ENCODE measurements around the gene FGR. TPM values are rescaled to one million over a fixed set of nuclear protein-coding genes. Genes with fewer than 3 reads are reported as not detected.

FGR gene
- polyA plus RNA-seq, 1 of the 3 experiments (the other 2 are of a cell fraction), result not detected

DNA sequence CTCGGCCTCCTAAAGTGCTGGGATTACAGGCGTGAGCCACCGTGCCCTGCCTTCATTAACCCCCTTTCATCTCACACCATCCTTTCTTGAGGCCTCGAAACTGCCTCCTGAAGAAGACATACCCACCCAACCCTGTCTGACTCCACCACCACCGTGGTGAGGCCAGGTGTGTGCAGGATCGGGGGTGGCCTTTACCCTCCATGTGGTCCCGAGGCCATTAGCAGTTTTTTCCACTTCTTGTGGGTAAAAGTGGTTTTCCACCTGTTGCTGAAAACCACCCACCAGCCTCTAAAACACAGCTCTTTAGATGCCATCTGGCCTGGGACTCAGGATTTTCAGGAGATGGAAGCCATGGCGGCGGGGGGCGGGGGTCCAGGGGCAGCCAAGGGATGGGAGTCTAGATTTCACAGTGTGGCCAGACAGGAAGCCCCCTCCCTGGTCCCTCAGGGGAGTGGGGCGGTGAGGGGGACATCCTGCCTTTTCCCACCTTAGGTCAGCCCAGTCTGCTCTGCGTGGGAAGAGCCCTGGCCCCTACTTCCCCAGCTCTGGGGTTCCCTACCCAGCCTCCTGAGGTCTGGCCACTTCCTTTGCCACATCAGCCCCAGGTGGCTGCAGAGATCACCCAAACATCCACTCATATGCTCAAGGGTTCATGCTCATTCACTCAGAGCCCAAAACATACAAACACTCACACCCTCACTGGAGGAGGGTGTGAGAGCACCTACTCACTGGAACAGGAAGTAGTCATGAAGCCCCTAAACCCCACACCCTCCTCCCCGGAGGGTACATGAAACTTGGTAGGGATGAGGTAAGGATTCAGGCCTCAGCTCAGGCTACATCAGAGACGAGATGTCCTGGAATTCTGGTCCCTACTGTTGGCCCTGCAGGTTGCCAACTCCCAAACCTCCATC, 2.3 kb downstream of the FGR start:
- CTCF ChIA-PET, result interaction anchor here (1.0 to 1.1 kb wide), 3 partner anchors 12 to 30 kb away, joined by 3 to 4 read pairs (median 3); no protein-coding TSS in a partner anchor
- no peak overlapping the region for H3K9ac ChIP-seq
- no peaks in the 10 kb centered on the region for H4K20me1 ChIP-seq (ENCODE audit: insufficient read depth)
- no peak overlapping the region for H3K27ac ChIP-seq (ENCODE audit: low read depth in 2 of 2, low read length in 1 of 2)
- no peaks in the 10 kb centered on the region for H3K27me3 ChIP-seq (ENCODE audit: insufficient read depth)
- 74% methylated on average over 11 of the region's 14 CpGs for WGBS (ENCODE audit: low lambda C conversion rate)
- H3F3A ChIP-seq (replicated peaks; ENCODE audit: insufficient read depth), result no peaks in the 10 kb centered on the region
- no peaks in the 10 kb centered on the region for H3K9me3 ChIP-seq
- TF ChIP-seq YY1 (IDR thresholded peaks at IDR 0.05; ENCODE audit: low read depth), result no peak
- TF ChIP-seq JUND (IDR thresholded peaks at IDR 0.05), result no peak
- TF ChIP-seq, protein P1, sequence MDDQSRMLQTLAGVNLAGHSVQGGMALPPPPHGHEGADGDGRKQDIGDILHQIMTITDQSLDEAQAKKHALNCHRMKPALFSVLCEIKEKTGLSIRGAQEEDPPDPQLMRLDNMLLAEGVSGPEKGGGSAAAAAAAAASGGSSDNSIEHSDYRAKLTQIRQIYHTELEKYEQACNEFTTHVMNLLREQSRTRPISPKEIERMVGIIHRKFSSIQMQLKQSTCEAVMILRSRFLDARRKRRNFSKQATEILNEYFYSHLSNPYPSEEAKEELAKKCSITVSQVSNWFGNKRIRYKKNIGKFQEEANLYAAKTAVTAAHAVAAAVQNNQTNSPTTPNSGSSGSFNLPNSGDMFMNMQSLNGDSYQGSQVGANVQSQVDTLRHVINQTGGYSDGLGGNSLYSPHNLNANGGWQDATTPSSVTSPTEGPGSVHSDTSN (IDR thresholded peaks at IDR 0.05), result no peak
- TF ChIP-seq, protein P2, sequence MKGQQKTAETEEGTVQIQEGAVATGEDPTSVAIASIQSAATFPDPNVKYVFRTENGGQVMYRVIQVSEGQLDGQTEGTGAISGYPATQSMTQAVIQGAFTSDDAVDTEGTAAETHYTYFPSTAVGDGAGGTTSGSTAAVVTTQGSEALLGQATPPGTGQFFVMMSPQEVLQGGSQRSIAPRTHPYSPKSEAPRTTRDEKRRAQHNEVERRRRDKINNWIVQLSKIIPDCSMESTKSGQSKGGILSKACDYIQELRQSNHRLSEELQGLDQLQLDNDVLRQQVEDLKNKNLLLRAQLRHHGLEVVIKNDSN (IDR thresholded peaks at IDR 0.05; ENCODE audit: borderline replicate concordance, low read depth), result no peak
- no peak for TF ChIP-seq RAD21 (IDR thresholded peaks at IDR 0.05; ENCODE audit: low read length)
- TF ChIP-seq POLR2AphosphoS5 (IDR thresholded peaks at IDR 0.05; ENCODE audit: low read depth, low read length), result no peak
- no peaks in the 10 kb centered on the region for H3K9me2 ChIP-seq
- no peak overlapping the region for H3K4me3 ChIP-seq (ENCODE audit: low read depth in 2 of 2, low read length in 1 of 2)
- no peak for DNase-seq
- peaks cover 0 to 6% of the 10 kb centered on the region in 2 experiments; a peak in 1 of 4 replicates for H3K4me1 ChIP-seq (ENCODE audit: control insufficient read depth in 1 of 2, insufficient read depth in 2 of 2, low read depth in 1 of 2, low read length in 1 of 2)
- H2AFZ ChIP-seq (ENCODE audit: low read depth), result no peak overlapping the region
- H3K36me3 ChIP-seq (replicated peaks in 1 of 2; ENCODE audit: control insufficient read depth in 1 of 2, insufficient read depth in 2 of 2, low read length in 1 of 2), result no peaks in the 10 kb centered on the region
- POLR2A ChIA-PET, result no interaction called here
- H3K79me2 ChIP-seq (ENCODE audit: insufficient read depth), result no peaks in the 10 kb centered on the region
- no peak overlapping the region for H3K4me2 ChIP-seq

DNA sequence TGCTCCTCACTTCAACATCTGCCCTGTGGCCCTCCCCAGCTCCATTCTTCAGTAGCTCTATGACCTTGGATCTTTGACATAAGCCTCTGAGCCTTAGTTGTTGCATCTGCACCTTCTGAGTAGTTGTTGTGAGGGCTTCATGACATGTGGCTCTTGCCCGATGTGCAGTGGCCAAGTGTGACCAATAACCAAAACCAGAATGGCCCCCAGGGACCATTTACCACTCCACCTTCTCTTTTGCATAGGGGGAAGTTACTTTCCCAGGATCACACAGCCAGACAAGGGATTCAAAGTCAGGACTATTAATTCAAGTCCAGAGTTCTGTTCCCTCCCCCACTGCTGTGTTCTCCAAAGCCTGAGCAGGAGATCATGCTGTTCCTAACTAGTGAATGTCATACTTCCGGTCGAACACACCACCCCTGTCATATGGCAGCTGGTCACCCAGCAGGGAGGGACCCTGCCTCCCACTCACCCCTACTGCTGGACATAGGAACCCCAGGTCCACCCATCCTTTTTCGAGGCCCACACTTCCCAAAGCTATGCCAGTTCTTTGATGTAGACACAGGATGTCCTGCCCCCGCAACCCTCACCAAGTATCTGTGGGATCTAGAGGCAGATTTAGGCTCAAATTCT, 4.0 kb downstream of the FGR start:
- H3K9ac ChIP-seq, result no peak overlapping the region
- H3K36me3 ChIP-seq (replicated peaks in 1 of 2; ENCODE audit: control insufficient read depth in 1 of 2, insufficient read depth in 2 of 2, low read length in 1 of 2), result no peaks in the 10 kb centered on the region
- CTCF ChIA-PET, result interaction anchor here (1.1 to 4.2 kb wide), 8 partner anchors 13 to 330 kb away, joined by 3 to 16 read pairs (median 4); no protein-coding TSS in a partner anchor
- no peak overlapping the region for H3K4me3 ChIP-seq (ENCODE audit: low read depth in 2 of 2, low read length in 1 of 2)
- no peak overlapping the region for H3K27ac ChIP-seq (ENCODE audit: low read depth in 2 of 2, low read length in 1 of 2)
- no peaks in the 10 kb centered on the region for H3K9me2 ChIP-seq
- no peaks in the 10 kb centered on the region for H3K79me2 ChIP-seq (ENCODE audit: insufficient read depth)
- TF ChIP-seq EZH2phosphoT487 (IDR thresholded peaks at IDR 0.05; ENCODE audit: borderline replicate concordance, low read depth) (no peak), TAF1 (IDR thresholded peaks at IDR 0.05; ENCODE audit: borderline replicate concordance, low read depth, low read length) (no peak), RAD21 (IDR thresholded peaks at IDR 0.05; ENCODE audit: low read length) (no peak), JUND (IDR thresholded peaks at IDR 0.05) (no peak), TEAD4 (IDR thresholded peaks at IDR 0.05; ENCODE audit: borderline replicate concordance, insufficient read depth) (no peak), FOSL2 (IDR thresholded peaks at IDR 0.05; ENCODE audit: borderline replicate concordance, low read depth) (no peak), MEF2A (IDR thresholded peaks at IDR 0.05; ENCODE audit: borderline replicate concordance, low read depth) (no peak), SIN3A (IDR thresholded peaks at IDR 0.05; ENCODE audit: borderline replicate concordance, low read depth, low read length) (no peak), POLR2AphosphoS5 (IDR thresholded peaks at IDR 0.05; ENCODE audit: low read depth, low read length) (no peak), GABPA (IDR thresholded peaks at IDR 0.05; ENCODE audit: low read depth) (no peak), TCF12 (IDR thresholded peaks at IDR 0.05) (no peak)
- TF ChIP-seq, protein P3, sequence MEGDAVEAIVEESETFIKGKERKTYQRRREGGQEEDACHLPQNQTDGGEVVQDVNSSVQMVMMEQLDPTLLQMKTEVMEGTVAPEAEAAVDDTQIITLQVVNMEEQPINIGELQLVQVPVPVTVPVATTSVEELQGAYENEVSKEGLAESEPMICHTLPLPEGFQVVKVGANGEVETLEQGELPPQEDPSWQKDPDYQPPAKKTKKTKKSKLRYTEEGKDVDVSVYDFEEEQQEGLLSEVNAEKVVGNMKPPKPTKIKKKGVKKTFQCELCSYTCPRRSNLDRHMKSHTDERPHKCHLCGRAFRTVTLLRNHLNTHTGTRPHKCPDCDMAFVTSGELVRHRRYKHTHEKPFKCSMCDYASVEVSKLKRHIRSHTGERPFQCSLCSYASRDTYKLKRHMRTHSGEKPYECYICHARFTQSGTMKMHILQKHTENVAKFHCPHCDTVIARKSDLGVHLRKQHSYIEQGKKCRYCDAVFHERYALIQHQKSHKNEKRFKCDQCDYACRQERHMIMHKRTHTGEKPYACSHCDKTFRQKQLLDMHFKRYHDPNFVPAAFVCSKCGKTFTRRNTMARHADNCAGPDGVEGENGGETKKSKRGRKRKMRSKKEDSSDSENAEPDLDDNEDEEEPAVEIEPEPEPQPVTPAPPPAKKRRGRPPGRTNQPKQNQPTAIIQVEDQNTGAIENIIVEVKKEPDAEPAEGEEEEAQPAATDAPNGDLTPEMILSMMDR (IDR thresholded peaks at IDR 0.05), result no peak
- TF ChIP-seq, protein P4, sequence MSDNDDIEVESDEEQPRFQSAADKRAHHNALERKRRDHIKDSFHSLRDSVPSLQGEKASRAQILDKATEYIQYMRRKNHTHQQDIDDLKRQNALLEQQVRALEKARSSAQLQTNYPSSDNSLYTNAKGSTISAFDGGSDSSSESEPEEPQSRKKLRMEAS (IDR thresholded peaks at IDR 0.05; ENCODE audit: low read depth), result no peak
- TF ChIP-seq, protein P5, sequence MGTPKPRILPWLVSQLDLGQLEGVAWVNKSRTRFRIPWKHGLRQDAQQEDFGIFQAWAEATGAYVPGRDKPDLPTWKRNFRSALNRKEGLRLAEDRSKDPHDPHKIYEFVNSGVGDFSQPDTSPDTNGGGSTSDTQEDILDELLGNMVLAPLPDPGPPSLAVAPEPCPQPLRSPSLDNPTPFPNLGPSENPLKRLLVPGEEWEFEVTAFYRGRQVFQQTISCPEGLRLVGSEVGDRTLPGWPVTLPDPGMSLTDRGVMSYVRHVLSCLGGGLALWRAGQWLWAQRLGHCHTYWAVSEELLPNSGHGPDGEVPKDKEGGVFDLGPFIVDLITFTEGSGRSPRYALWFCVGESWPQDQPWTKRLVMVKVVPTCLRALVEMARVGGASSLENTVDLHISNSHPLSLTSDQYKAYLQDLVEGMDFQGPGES (IDR thresholded peaks at IDR 0.05; ENCODE audit: low read depth, low read length), result no peak
- no peaks in the 10 kb centered on the region for H3K9me3 ChIP-seq
- no peak overlapping the region for H2AFZ ChIP-seq (ENCODE audit: low read depth)
- no peak overlapping the region for H3K4me2 ChIP-seq
- peaks cover 0 to 6% of the 10 kb centered on the region in 2 experiments; a peak in 1 of 4 replicates for H3K4me1 ChIP-seq (ENCODE audit: control insufficient read depth in 1 of 2, insufficient read depth in 2 of 2, low read depth in 1 of 2, low read length in 1 of 2)
- POLR2A ChIA-PET, result no interaction called here
- H3F3A ChIP-seq (replicated peaks; ENCODE audit: insufficient read depth), result no peaks in the 10 kb centered on the region
- no peaks in the 10 kb centered on the region for H4K20me1 ChIP-seq (ENCODE audit: insufficient read depth)
- WGBS (ENCODE audit: low lambda C conversion rate), result 72% methylated on average over 4 of the region's 5 CpGs
- no peak for DNase-seq
- no peaks in the 10 kb centered on the region for H3K27me3 ChIP-seq (ENCODE audit: insufficient read depth)
